VCaP (cell line): ENCODE measurements around the gene ANP32E.

ENCODE experiments used
- H3K27ac ChIP-seq: fragments of 450-650 bp; 2 replicates; pipeline ENCODE4 v1.5.1; 2017
- TF ChIP-seq, protein P1 (sequence below): fragments of 450-650 bp; conservative IDR thresholded peaks from 2 replicates; pipeline ENCODE4 v1.5.1; 2017; ENCODE audit warnings: mild to moderate bottlenecking, moderate library complexity

The ANP32E gene

DNA sequence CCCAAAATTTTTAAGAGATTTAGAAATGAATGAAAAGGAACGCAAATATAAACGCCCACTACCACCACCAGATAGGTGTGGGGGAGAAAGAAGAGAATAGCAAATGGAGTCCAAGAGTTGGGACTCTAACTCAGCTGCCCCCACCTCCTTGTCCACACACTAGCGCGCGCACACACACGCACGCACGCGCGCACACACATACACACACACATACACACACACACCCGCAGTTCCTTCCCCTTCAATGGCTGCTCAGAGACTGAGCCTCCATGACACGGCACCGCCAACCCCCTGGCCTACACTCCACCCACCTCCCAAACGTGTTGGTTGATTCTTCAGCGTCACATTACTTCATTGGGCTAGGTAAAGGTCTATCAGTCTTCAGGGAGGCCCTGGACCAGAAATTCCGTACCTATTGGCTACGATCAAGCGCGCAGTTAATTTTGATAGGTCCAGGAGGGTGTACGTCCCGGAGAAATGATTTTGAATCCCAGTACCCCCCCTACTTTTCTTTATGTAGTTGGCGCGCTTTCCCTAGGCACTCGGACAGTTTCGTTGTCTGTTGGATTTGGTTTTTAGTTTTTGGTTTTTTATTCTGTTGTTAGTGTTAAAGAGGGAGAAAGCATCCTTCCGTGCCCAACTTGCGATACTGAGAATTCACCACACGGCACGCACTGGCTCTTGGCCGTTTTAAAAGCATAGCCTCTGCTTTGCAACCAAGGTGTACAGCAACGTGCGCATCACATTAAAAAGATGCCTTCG, at the start of gene ANP32E:
ANP32E (minus strand) TSS at position 261 of the 762 bp plus-strand sequence. CDS start 326 bp downstream, outside the sequence.
- peak within 1 kb of the TSS; percentile 42; the same call in 1 of the 2 replicates for H3K27ac ChIP-seq
- TF ChIP-seq, protein P1, sequence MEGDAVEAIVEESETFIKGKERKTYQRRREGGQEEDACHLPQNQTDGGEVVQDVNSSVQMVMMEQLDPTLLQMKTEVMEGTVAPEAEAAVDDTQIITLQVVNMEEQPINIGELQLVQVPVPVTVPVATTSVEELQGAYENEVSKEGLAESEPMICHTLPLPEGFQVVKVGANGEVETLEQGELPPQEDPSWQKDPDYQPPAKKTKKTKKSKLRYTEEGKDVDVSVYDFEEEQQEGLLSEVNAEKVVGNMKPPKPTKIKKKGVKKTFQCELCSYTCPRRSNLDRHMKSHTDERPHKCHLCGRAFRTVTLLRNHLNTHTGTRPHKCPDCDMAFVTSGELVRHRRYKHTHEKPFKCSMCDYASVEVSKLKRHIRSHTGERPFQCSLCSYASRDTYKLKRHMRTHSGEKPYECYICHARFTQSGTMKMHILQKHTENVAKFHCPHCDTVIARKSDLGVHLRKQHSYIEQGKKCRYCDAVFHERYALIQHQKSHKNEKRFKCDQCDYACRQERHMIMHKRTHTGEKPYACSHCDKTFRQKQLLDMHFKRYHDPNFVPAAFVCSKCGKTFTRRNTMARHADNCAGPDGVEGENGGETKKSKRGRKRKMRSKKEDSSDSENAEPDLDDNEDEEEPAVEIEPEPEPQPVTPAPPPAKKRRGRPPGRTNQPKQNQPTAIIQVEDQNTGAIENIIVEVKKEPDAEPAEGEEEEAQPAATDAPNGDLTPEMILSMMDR: peak; percentile 31

DNA sequence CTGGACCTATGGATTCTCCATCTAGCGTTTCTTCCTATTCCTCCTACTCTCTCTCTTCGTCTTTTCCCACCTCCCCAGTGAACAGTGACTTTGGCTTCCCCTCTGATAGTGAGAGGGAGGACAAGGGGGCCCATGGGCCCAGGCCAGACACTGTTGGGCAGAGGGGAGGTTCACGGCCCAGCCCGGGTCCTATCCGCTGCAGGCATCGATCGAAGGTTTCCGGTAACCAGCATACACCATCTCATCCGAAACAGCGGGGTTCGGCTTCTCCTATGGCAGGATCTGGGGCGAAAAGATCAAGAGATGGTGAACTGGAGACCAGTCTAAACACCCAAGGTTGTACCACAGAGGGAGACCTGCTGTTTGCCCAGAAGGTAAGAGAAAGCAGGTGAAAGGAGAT, 47.3 kb upstream of the ANP32E start:
- no peak overlapping the region for H3K27ac ChIP-seq
- TF ChIP-seq, protein P1: no peak

DNA sequence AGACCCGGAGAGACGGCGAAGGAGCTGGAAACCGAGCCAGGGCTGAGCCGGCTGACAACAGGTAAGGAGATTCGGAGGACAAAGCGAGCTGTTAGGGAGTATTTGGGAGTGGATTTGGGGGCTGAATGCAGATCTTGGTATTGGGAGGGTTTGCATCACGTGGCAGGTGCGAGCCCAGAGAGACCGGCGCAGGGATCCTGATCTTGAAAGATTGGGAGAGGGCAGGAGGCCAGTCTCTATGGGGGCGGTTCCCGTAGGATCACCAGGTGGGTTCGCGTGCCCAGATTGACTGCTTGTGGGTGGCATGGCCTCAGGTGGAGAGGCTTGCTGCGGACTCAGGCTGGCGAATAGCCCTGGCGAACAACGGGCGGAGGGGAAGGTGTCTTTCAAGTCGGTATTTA, 46.6 kb upstream of the ANP32E start:
- TF ChIP-seq, protein P1: no peak
- no peak overlapping the region for H3K27ac ChIP-seq

DNA sequence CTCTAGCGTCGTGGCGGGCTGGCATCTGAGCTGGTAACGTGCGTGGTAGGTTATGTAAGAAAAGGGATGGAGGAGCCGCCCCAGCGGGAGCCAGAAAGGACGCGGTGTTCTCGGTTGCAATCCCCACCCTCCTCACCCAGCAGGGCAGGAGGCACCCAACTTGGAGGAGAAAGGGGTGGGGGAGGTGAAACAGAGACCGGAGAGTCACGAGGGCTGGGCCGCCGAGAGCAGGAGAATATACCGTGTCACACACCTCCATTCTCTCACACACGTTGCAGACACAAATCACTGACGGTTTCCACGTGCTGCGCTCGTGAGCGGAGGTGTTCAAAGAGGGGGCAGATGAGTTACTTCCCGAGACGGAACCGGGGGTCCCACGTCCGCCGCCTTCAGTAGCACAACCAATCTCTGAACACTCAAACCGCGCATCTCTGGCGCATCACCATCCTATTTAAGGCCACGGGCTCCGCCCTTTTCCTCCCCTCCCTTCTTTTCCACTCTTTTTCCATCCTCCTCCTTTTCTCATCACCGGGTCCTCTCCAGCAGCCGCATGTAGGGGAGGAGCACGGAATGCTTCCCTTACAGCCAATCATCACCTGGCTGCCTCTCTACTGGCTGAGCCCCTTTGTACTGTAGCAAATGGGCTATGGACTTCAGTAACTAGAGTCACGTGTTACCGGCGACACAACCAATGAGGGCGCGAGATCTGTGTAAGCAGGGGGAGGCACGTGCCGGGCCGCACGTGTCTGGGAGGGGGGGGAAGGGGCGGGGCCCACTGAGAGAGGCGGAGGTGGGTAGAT, 46.0 kb upstream of the ANP32E start, which contains the start of gene CIART:
CIART (plus strand) TSS at position 797 of the 800 bp plus-strand sequence. CDS start 714 bp downstream, outside the sequence.
- H3K27ac ChIP-seq: peak within 1 kb of the TSS; percentile 77
- TF ChIP-seq, protein P1: no peak

DNA sequence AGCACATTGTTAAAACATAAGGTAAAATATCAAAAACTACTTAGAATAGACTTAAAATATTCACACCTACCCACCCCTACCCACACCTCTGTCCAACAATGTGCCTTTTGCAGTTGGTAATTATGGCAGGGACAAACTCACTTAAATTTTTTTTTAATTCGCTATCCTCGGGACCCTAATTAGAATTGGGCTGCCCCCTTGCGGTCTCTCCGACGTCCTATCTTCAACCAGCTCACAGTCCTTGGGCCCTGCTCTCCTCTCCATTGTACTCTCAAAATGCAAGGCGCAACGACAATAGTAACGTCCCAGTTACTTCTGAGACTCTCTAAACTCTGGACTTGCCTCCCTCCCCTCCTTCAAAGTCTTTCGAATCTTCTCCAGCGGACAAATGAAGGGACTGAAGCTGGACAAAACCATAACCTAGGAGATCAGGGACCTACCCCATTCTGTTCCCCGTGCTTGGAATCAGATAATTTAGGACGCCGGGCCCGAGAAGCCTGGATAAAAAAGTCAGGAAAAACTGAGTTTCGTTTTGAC, 45.4 kb upstream of the ANP32E start:
- TF ChIP-seq, protein P1: peak; percentile 89
- peak overlapping the region; percentile 77 for H3K27ac ChIP-seq

DNA sequence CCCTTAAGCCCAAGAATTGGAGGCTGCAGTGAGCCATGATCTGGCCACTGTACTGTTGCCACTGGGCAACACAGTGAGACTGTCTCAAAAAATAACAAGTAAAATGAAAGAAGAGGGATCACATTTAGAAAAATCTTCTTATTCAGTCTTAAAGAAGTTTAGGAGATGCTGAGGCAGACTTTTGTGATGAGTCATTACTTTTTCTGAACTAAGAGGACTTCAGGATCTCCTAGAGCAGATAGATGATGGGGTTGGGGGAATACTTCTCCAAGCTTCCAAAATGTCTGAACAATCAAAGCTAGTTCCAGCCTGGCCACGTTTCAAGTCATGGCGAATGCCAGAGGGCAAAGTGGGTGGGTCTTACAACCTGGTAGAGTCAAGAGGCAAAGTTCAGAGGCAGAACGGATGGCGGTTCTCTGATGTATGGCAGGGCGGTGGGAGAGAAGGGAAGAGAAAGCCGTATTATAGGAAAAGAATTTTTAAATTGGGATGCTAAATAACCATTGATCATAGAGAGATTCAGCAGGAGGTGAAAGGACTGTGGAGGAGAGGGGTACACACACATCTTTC, 44.3 kb upstream of the ANP32E start:
- no peak overlapping the region for H3K27ac ChIP-seq

More for the DNA sequence above, 44.3 kb upstream of the ANP32E start:
- TF ChIP-seq, protein P1: no peak
